Spleen (tissue), 11 donors: ENCODE results near the gene USP34. TPM values are rescaled to one million over a fixed set of nuclear protein-coding genes. Genes with fewer than 3 reads are reported as not detected.

Experiments used
- DNase-seq: peaks from one replicate; pipeline ENCODE4 v3.0.0-alpha.2; 2020
- H3K27ac ChIP-seq, 8 donors: fragments of 200-600 bp; sonication (generic) in 7 of 8; 1 replicate in 4 of 8; 2 replicates in 4 of 8; pipeline versions ENCODE4 v1.5.0 to v1.8.0; 2016 to 2021; ENCODE audit warnings: inconsistent platforms in 4 of 8, mild to moderate bottlenecking in 4 of 8, moderate library complexity in 1 of 8
- H3K27me3 ChIP-seq, 7 donors: fragments of 200-600 bp; sonication (generic) in 6 of 7; replicated peaks in 1 of 7; 1 replicate in 4 of 7; 2 replicates in 3 of 7; pipeline versions ENCODE4 v1.5.0 to v1.8.0; 2016 to 2021; ENCODE audit warnings: inconsistent platforms in 3 of 7, mild to moderate bottlenecking in 1 of 7
- H3K36me3 ChIP-seq, 6 donors: fragments of 200-600 bp; sonication (generic) in 5 of 6; 1 replicate in 4 of 6; 2 replicates in 2 of 6; pipeline versions ENCODE4 v1.5.0 to v1.8.0; 2016 to 2021; ENCODE audit warnings: inconsistent platforms in 2 of 6
- H3K4me1 ChIP-seq, 6 donors: fragments of 200-600 bp; sonication (generic) in 5 of 6; 1 replicate in 3 of 6; 2 replicates in 3 of 6; pipeline versions ENCODE4 v1.5.0 to v1.8.0; 2016 to 2021; ENCODE audit warnings: inconsistent platforms in 3 of 6
- H3K4me3 ChIP-seq, 8 donors: fragments of 200-600 bp; sonication (generic) in 7 of 8; 1 replicate in 4 of 8; 2 replicates in 4 of 8; pipeline versions ENCODE4 v1.5.0 to v1.8.0; 2016 to 2021; ENCODE audit warnings: inconsistent platforms in 4 of 8, mild to moderate bottlenecking in 4 of 8, moderate library complexity in 2 of 8
- H3K9me3 ChIP-seq, 8 donors: fragments of 200-600 bp; sonication (generic) in 7 of 8; 1 replicate in 4 of 8; 2 replicates in 4 of 8; pipeline versions ENCODE4 v1.5.0 to v1.8.0; 2016 to 2021; ENCODE audit warnings: inconsistent platforms in 4 of 8
- CTCF ChIP-seq, 11 experiments: fragments of 200-600 bp in 7 of 11; fragments of 450-650 bp in 4 of 11; sonication (generic) in 4 of 11; IDR thresholded peaks in 8 of 11; conservative IDR thresholded peaks in 3 of 11; 1 replicate in 7 of 11; 2 replicates in 4 of 11; pipeline versions ENCODE4 v1.4.0 to v1.8.0; 2016 to 2021; ENCODE audit warnings: antibody characterized with exemption in 11 of 11, inconsistent platforms in 4 of 11, mild to moderate bottlenecking in 1 of 11
- POLR2A ChIP-seq, 3 donors: fragments of 450-650 bp; IDR thresholded peaks; one replicate each; pipeline ENCODE4 v1.5.1; 2017; ENCODE audit warnings: antibody characterized with exemption in 3 of 3, mild to moderate bottlenecking in 1 of 3
- POLR2AphosphoS5 ChIP-seq, 3 donors: sonication (generic); formaldehyde crosslinking; IDR thresholded peaks; one replicate each; pipeline ENCODE4 v1.5.1; 2017; ENCODE audit warnings: antibody characterized with exemption in 3 of 3
- WGBS, 5 donors: extraction: QIAGEN DNeasy Blood & Tissue Kit in 3 of 5; methylation state at CpG; one replicate each; pipeline versions ENCODE4 v1.1.5 to v1.1.7; 2013 to 2018; 5-methylcytosine and 5-hydroxymethylcytosine counted together
- intact Hi-C: fragments of 100-400 bp; cut with DNase I; formaldehyde crosslinking; loops from one replicate; pipeline ENCODE4 v1.15.0; 2023; ENCODE audit warnings: low total_unique reads
- polyA plus RNA-seq, 3 donors: library from polyadenylated mRNA; stranded (reverse); fragments of 200-250 nt; gene quantifications; one replicate each; pipeline ENCODE4 v1.2.1, GENCODE V29; 2013
- total RNA-seq, 7 donors: library from RNA; depleted of rRNA in 3 of 7; stranded (reverse); fragments of >200 nt in 3 of 7; fragmentation: NEBNext Ultra II Directional in 4 of 7; extraction: Animal tissue kit (Norgen Biotek cat#: 25700) in 4 of 7; gene quantifications; one replicate each; pipeline versions ENCODE4 v1.1.0 to v1.2.1, GENCODE V29; 2016 to 2021
- donor health status: healthy with polysubstance abuse.
- donor health status: DM: no; HTN: no; CAD: no; lungs with moderate emphysema.
- donor health status: DM: no; HTN: no; CAD: no.
- donor health status: Bipolar disorder and iron deficiency.
- donor health status: healthy.
- donor health status: DM: no; HTN: no; CAD: no.
- donor health status: DM: yes; HTN: yes; CAD: no.

Gene USP34
- total and polyA plus RNA-seq, 10 donors = 52.1 to 222 (median 142) TPM

GRCh38 chr2:61443342-61444041, 27.4 kb downstream of the USP34 start:
- H3K4me1 ChIP-seq = peaks cover 22 to 97% (median 82%) of the 10 kb centered on the region in 6 donors
- TF ChIP-seq POLR2AphosphoS5 (IDR thresholded peaks at IDR 0.05) (no peak), CTCF (IDR thresholded peaks at IDR 0.05 in 8 of 11, conservative IDR thresholded peaks at IDR 0.05 in 3 of 11) (no peak), POLR2A (IDR thresholded peaks at IDR 0.05) (no peak)
- intact Hi-C loops = no loop called here
- no peak for DNase-seq
- H3K4me3 ChIP-seq = no peak overlapping the region
- 68 to 73% (median 71%) methylated on average over 7 of the region's 7 CpGs for WGBS, 5 donors
- H3K27ac ChIP-seq = peak overlapping the region in 5 of 8 donors; percentile 10 to 58 (median 37)
- peaks cover 0 to 4% (median 0%) of the 10 kb centered on the region in 6 donors for H3K36me3 ChIP-seq
- H3K27me3 ChIP-seq = no peaks in the 10 kb centered on the region
- H3K9me3 ChIP-seq = no peaks in the 10 kb centered on the region

GRCh38 chr2:61439241-61440002, 31.5 kb downstream of the USP34 start:
- DNase-seq = no peak
- intact Hi-C loops = no loop called here

DNA sequence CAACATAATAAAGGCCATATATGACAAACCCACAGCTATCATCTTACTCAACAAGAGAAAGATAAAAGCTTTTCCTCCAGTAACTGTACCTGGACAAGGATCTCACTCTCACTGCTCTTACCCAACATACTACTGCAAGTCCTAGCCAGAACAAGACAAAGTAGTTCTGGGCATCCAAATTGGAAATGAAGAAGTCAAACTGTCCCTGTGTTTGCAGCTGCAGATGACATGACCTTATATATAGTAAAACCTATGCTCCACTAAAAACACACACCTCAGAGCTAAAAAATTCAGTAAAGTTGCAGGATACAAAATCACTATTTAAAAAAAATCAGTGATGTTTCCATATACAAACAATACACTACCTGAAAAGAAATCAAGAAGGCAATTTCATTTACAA, 32.2 kb downstream of the USP34 start:
- DNase-seq = no peak
- Histone ChIP-seq H3K27me3 (no peaks in the 10 kb centered on the region), H3K9me3 (peaks cover 0 to 14% (median 9%) of the 10 kb centered on the region in 8 donors), H3K4me1 (peaks cover 41 to 100% (median 88%) of the 10 kb centered on the region in 6 donors), H3K4me3 (no peak overlapping the region), H3K36me3 (peaks cover 0 to 4% (median 0%) of the 10 kb centered on the region in 6 donors), H3K27ac (no peak overlapping the region)
- intact Hi-C loops = no loop called here
- TF ChIP-seq CTCF (IDR thresholded peaks at IDR 0.05 in 8 of 11, conservative IDR thresholded peaks at IDR 0.05 in 3 of 11) (no peak), POLR2AphosphoS5 (IDR thresholded peaks at IDR 0.05) (no peak), POLR2A (IDR thresholded peaks at IDR 0.05) (no peak)

More at GRCh38 chr2:61439241-61440002, 31.5 kb downstream of the USP34 start:
- peaks cover 39 to 100% (median 88%) of the 10 kb centered on the region in 6 donors for H3K4me1 ChIP-seq
- peak overlapping the region in 5 of 8 donors; percentile 14 to 68 (median 24) for H3K27ac ChIP-seq
- H3K9me3 ChIP-seq = peaks cover 0 to 14% (median 9%) of the 10 kb centered on the region in 8 donors
- H3K4me3 ChIP-seq = no peak overlapping the region
- H3K27me3 ChIP-seq = no peaks in the 10 kb centered on the region
- H3K36me3 ChIP-seq = peaks cover 0 to 4% (median 0%) of the 10 kb centered on the region in 6 donors
- 65 to 87% (median 80%) methylated on average over 2 to 7 of the region's 7 CpGs for WGBS, 5 donors
- TF ChIP-seq CTCF (IDR thresholded peaks at IDR 0.05 in 8 of 11, conservative IDR thresholded peaks at IDR 0.05 in 3 of 11) (no peak), POLR2A (IDR thresholded peaks at IDR 0.05) (no peak), POLR2AphosphoS5 (IDR thresholded peaks at IDR 0.05) (peak in 1 of 3 donors; percentile 41)

- Histone ChIP-seq H3K27ac (peak overlapping the region in 1 of 8 donors; percentile 68), H3K36me3 (peaks cover 0 to 4% (median 0%) of the 10 kb centered on the region in 6 donors), H3K27me3 (no peaks in the 10 kb centered on the region), H3K9me3 (peaks cover 0 to 14% (median 9%) of the 10 kb centered on the region in 8 donors), H3K4me1 (peaks cover 34 to 100% (median 83%) of the 10 kb centered on the region in 6 donors), H3K4me3 (no peak overlapping the region)
- no peak for DNase-seq
- TF ChIP-seq CTCF (IDR thresholded peaks at IDR 0.05 in 8 of 11, conservative IDR thresholded peaks at IDR 0.05 in 3 of 11) = no peak
- no peak for TF ChIP-seq POLR2A (IDR thresholded peaks at IDR 0.05)
- intact Hi-C loops = no loop called here
- 90 to 96% (median 95%) methylated on average over 4 of the region's 4 CpGs for WGBS, 5 donors
These were observed 33.7 kb downstream of the USP34 start for GRCh38 chr2:61437170-61437569.
